Naive thymus-derived CD8-positive, alpha-beta T cell (primary cell): ENCODE measurements around the gene MFRP. TPM values are rescaled to one million over a fixed set of nuclear protein-coding genes. Genes with fewer than 3 reads are reported as not detected.

ENCODE experiments used
- ATAC-seq, 2 donors: fragments of 150-1000 bp; cut with Tn5 transposase in 1 of 2; sonication (Bioruptor Pico), chemical (Tn5 transposase) in 1 of 2; 1 replicate in 1 of 2; 2 replicates in 1 of 2; pipeline ENCODE4 v1.10.0; 2021; ENCODE audit warnings: mild to moderate bottlenecking in 2 of 2, moderate library complexity in 2 of 2
- POLR2A ChIA-PET: fragments of 350-600 bp; sonication (Branson Sonifier 250); formaldehyde crosslinking; loops from one replicate; lab custom pipeline; 2021; ENCODE audit warnings: antibody characterized with exemption; lab: Charles Lee
- DNase-seq, 10 donors: peaks; one replicate each; pipeline versions ENCODE4 v3.0.0 to v3.0.0-alpha.2; 2020 to 2022
- H3K27ac Mint-ChIP-seq, 10 donors: one replicate each; pipeline ENCODE4 v1.8.0; 2020 to 2022; ENCODE audit warnings: mild to moderate bottlenecking in 10 of 10, mixed read lengths in 10 of 10, moderate library complexity in 4 of 10, inconsistent platforms in 1 of 10
- H3K27me3 Mint-ChIP-seq, 5 donors: one replicate each; pipeline ENCODE4 v1.8.0; 2021 to 2022; ENCODE audit warnings: mixed read lengths in 5 of 5
- H3K36me3 Mint-ChIP-seq, 3 donors: one replicate each; pipeline ENCODE4 v1.8.0; 2020 to 2022; ENCODE audit warnings: mixed read lengths in 3 of 3, mild to moderate bottlenecking in 2 of 3, inconsistent platforms in 1 of 3
- H3K4me1 Mint-ChIP-seq, 4 donors: one replicate each; pipeline ENCODE4 v1.8.0; 2021 to 2022; ENCODE audit warnings: mixed read lengths in 4 of 4
- H3K4me3 Mint-ChIP-seq, 10 donors: one replicate each; pipeline ENCODE4 v1.8.0; 2020 to 2022; ENCODE audit warnings: mild to moderate bottlenecking in 10 of 10, mixed read lengths in 10 of 10, moderate library complexity in 6 of 10, inconsistent platforms in 1 of 10
- H3K9me3 Mint-ChIP-seq, 9 donors: one replicate each; pipeline ENCODE4 v1.8.0; 2020 to 2022; ENCODE audit warnings: mixed read lengths in 9 of 9, mild to moderate bottlenecking in 3 of 9, inconsistent platforms in 1 of 9, moderate library complexity in 1 of 9
- polyA plus RNA-seq, 3 donors: library from polyadenylated mRNA; unstranded; fragments of 300-500 nt; fragmentation: Illumina TruSeq; gene quantifications; one replicate each; pipeline ENCODE4 v1.2.3, GENCODE V29; 2021
- total RNA-seq, 8 experiments: library from RNA in 2 of 8; stranded (reverse) in 2 of 8; gene quantifications; one replicate each; pipeline ENCODE4 v1.2.3 and lab custom pipeline; 2021 to 2026

The MFRP gene
- total and polyA plus RNA-seq, 5 experiments from 2014 or later, result not detected

DNA sequence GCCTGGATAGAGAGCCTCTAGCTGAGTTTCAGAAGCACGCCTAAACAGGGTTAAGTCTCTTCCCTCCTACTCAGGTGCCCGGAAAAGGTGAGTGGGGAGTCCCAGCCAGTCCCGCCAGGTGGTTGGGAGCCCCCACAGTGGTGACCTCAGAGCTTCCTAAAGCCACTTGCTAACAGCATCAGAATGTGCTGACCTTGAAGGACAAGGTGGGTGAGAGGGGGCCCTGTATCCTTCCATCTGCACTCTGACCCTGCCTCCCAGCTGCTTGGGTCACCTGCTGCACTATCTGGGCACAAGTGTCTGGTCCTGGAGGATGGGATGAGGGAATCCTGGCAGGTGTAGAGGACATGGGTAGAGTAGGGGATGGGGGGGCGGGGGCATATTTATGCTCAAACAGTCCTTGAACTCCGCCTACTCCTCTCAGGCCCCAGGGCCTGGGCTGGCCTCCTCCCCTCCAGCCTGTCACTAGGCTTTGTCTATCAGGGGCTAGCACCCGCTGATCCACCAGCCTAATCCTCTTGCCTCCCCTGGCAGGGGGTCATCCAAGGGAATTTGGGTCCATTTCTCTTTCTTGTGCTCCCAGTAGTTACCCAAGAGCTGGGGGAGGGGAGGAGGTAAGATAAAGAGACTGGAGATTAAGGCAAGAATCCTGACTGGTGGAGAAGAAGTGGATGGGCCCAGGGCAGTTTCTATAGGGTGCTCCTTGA lies 31.6 kb upstream of the MFRP start:
- ATAC-seq (no peak), DNase-seq (no peak)
- H3K9me3 Mint-ChIP-seq, result no peaks in the 10 kb centered on the region
- peak overlapping the region in 3 of 10 donors; percentile 18 to 77 (median 47) for H3K27ac Mint-ChIP-seq
- no peak overlapping the region for H3K4me3 Mint-ChIP-seq
- peaks cover 0 to 3% (median 0%) of the 10 kb centered on the region in 5 donors for H3K27me3 Mint-ChIP-seq
- POLR2A ChIA-PET, result interaction anchor here (0.8 kb wide), 1 partner anchor 23 kb away, joined by 3 read pairs; no protein-coding TSS in a partner anchor
- no peaks in the 10 kb centered on the region for H3K36me3 Mint-ChIP-seq
- H3K4me1 Mint-ChIP-seq, result peaks cover 0 to 15% (median 9%) of the 10 kb centered on the region in 4 donors

DNA sequence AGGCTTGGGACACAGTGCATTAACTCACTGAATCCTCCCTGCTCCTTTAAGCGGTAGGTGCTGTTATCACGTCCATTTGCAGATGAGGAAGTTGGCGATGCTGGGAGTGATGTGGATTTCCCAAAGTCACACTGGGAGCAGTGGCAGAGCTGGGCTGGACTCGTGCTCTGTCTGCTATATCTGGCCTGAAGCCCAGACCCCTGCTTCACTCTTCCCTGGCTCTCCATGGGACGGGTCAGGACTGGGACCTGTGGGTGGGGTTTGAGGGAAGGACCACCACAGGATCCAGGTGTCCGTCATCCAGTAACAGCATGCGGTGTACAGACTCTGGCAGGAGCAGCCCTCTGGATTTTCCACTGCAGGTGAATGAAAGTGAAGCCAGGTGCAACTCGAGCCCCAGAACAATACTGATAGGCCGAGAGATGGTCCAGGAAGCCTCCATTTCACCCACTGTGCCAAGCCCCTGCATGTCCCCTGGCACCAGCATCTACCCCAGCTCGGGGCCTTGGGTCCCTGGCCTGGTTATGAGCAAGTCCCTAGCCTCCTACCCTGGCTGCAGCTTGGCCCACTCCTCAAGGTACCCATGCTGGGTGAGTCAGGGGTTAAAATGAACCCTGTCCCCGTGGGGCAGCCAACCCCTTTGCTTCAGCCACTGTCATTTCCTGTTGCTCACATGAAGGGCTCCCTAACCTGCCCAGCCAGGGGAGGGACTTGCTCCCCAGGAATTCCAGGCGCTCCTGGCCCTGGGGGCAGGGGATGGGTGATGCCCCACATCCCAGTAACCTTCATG lies 30.8 kb upstream of the MFRP start:
- ATAC-seq, result no peak
- no peaks in the 10 kb centered on the region for H3K36me3 Mint-ChIP-seq
- no peak overlapping the region for H3K4me3 Mint-ChIP-seq
- no peak for DNase-seq
- H3K27me3 Mint-ChIP-seq, result peaks cover 0 to 3% (median 0%) of the 10 kb centered on the region in 5 donors
- POLR2A ChIA-PET, result interaction anchor here (0.8 kb wide), 1 partner anchor 22 kb away, joined by 3 read pairs; no protein-coding TSS in a partner anchor
- H3K27ac Mint-ChIP-seq, result peak overlapping the region in 3 of 10 donors; percentile 18 to 77 (median 32)
- H3K9me3 Mint-ChIP-seq, result no peaks in the 10 kb centered on the region
- H3K4me1 Mint-ChIP-seq, result peaks cover 0 to 17% (median 9%) of the 10 kb centered on the region in 4 donors

DNA sequence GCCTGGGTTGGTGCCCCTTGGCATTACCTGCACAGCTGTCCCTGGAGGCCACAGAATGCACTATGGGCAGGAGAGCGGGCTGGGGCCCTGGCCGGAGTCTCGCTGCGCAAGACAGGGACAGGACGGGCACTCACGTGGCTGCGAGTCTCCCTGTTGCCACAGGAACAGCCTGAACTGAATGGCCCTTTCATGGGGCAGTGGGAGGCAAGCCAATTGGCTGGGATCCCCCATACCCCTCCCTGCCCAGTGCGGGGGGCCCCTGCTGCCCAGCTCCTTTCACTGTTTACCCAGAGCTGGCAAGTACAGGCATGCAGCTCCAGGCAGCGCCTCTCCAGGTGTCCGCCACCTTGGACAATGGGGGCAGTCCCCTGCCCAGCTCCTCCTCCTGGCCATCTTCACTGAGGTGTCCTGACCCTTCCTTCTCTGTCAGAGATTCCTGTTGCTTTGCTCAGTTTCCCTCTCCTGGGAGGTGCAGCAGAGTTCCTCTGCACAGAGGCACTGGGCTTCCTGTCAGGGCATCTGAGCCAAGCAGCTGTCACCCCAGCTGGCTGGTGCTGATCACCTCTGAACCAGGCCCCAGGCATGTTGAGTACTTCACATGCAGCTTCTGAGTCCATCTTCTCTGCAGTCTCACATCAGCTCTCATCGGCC lies 29.8 kb upstream of the MFRP start:
- POLR2A ChIA-PET, result interaction anchor here (0.8 kb wide), 1 partner anchor 9 kb away, joined by 3 read pairs; no protein-coding TSS in a partner anchor
- no peak overlapping the region for H3K4me3 Mint-ChIP-seq
- no peak for ATAC-seq

DNA sequence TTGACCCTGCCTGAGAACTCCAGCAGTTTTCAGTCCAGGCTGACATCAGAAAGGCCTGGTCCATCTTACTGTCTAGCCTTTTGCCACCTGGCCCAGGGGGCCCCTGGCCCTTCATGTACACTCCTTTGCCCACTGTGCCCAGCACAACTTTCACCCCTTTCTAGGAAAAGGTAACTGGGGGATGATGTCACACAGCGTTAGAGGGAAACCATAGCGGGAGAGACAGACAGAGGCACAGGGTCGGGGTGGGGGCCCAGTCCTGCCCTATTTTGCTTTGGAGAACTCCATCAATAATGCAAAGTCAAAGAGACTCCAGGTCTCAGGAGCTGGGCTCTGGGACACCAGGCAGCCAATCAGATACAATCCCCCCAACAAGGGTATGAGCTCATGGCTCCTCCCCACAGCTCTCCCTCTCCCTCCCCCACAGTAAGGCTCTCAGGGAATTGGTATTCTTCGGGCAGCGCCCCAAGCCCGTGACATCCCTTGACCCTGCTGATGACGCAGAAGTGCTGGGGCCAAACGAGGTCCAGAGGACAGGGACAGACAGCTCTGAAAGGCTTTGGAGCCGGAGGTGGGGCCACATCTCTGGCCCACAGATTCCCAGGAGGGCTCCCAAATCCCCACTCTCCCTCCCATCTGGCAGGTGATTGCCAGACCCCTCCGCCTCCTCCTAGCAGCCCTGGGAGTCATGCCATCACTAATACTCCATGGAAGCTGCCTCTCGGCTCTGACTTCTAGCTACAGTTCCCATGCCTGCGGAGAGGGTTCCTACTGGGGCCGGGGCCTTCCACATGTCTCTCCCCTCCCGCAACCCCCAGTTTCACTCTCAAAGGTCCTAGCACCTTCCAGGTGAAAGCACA lies 29.1 kb upstream of the MFRP start:
- Mint-ChIP-seq H3K4me1 (peaks cover 0 to 12% (median 5%) of the 10 kb centered on the region in 4 donors), H3K27me3 (peaks cover 0 to 10% (median 0%) of the 10 kb centered on the region in 5 donors), H3K9me3 (no peaks in the 10 kb centered on the region), H3K36me3 (no peaks in the 10 kb centered on the region), H3K27ac (no peak overlapping the region), H3K4me3 (no peak overlapping the region)
- DNase-seq, result no peak
- POLR2A ChIA-PET, result interaction anchor here (0.8 kb wide), 1 partner anchor 9 kb away, joined by 3 read pairs; no protein-coding TSS in a partner anchor
- ATAC-seq, result no peak

More for the DNA sequence above, 29.8 kb upstream of the MFRP start:
- DNase-seq, result no peak
- peaks cover 0 to 17% (median 7%) of the 10 kb centered on the region in 4 donors for H3K4me1 Mint-ChIP-seq
- no peak overlapping the region for H3K27ac Mint-ChIP-seq
- H3K9me3 Mint-ChIP-seq, result no peaks in the 10 kb centered on the region
- H3K36me3 Mint-ChIP-seq, result no peaks in the 10 kb centered on the region
- peaks cover 0 to 8% (median 0%) of the 10 kb centered on the region in 5 donors for H3K27me3 Mint-ChIP-seq

DNA sequence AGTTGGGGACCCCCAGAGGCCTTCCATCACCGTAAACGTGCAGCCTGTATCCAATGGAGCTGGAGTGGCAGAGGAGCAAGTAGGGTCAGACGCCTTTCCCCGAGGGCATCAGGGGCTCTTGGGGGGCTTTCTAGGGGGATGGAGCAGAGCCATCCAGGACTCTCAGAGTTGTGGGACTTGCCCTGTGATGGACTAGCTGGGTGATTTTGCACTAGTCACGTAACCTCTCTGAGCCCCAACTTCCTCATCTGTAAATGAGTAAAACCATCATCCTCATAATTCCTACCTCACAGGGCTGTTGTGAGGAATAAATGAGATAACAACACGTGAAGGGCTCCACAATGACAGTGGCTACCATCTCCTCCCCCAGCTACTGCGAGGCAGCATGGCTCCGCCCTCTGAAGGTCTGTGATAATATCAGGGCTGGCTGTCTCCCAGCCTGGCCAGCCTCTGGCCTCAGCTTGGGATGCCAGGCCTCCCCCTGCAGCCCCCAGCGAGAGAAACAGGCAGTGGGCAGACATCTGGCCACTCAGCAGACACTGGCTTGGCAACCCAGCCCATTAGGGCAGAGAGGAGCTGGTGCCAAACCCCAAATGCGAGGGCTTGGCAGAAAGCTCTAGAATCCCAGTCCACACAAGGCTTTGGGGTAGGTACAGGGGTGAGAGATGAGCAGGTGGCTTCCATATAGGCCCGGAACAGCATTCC lies 28.3 kb upstream of the MFRP start:
- H3K36me3 Mint-ChIP-seq, result no peaks in the 10 kb centered on the region
- ATAC-seq, result no peak
- H3K27ac Mint-ChIP-seq, result peak overlapping the region in 1 of 10 donors; percentile 72
- H3K4me1 Mint-ChIP-seq, result peaks cover 0 to 12% (median 5%) of the 10 kb centered on the region in 4 donors
- no peak for DNase-seq
- H3K9me3 Mint-ChIP-seq, result no peaks in the 10 kb centered on the region
- peaks cover 0 to 17% (median 7%) of the 10 kb centered on the region in 5 donors for H3K27me3 Mint-ChIP-seq
- POLR2A ChIA-PET, result interaction anchor here (0.9 kb wide), 1 partner anchor 19 kb away, joined by 3 read pairs; no protein-coding TSS in a partner anchor
- no peak overlapping the region for H3K4me3 Mint-ChIP-seq

DNA sequence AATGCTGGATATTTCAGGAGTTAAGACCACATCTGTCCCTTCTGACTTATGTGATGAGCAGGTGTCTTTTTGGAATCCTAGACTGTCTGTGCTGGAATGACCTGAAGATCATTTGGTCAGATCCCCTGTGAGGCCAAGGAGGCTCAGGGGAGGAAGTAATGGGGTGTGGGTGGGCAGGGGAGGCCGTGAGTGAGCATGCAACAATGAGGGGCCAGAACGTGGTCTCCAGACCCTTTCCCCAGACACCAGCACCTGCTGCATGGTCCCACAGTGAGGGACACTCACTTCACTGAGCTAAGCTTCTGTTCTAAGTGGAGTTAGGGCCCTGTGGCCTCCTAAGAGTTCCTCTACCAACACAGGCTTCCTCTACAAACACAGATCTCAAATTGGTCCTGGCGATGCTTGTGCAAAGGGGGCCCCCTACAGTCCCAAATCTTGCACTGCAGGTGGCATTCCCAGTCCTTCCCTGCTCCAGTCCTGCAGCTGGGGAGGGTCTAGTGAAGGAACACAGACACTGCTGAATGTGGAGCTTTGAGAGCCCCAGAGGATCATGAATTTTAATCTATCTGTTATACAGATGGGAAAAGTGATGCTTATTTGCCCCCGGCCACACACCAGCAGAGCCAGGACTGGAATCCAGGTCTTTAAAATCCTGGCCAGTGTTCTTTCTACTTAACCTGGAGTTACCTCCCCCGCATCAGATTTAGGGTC lies 27.6 kb upstream of the MFRP start:
- peak overlapping the region in 2 of 10 donors; percentile 31 to 72 for H3K27ac Mint-ChIP-seq
- H3K36me3 Mint-ChIP-seq, result no peaks in the 10 kb centered on the region
- POLR2A ChIA-PET, result interaction anchor here (0.9 kb wide), 1 partner anchor 18 kb away, joined by 3 read pairs; no protein-coding TSS in a partner anchor
- H3K4me3 Mint-ChIP-seq, result no peak overlapping the region
- H3K4me1 Mint-ChIP-seq, result peaks cover 0 to 12% (median 5%) of the 10 kb centered on the region in 4 donors
- ATAC-seq (peak; percentile 53 to 62), DNase-seq (peak in 4 of 10 donors; percentile 40 to 66 (median 41))
- peaks cover 0 to 23% (median 14%) of the 10 kb centered on the region in 5 donors for H3K27me3 Mint-ChIP-seq
- H3K9me3 Mint-ChIP-seq, result no peaks in the 10 kb centered on the region

DNA sequence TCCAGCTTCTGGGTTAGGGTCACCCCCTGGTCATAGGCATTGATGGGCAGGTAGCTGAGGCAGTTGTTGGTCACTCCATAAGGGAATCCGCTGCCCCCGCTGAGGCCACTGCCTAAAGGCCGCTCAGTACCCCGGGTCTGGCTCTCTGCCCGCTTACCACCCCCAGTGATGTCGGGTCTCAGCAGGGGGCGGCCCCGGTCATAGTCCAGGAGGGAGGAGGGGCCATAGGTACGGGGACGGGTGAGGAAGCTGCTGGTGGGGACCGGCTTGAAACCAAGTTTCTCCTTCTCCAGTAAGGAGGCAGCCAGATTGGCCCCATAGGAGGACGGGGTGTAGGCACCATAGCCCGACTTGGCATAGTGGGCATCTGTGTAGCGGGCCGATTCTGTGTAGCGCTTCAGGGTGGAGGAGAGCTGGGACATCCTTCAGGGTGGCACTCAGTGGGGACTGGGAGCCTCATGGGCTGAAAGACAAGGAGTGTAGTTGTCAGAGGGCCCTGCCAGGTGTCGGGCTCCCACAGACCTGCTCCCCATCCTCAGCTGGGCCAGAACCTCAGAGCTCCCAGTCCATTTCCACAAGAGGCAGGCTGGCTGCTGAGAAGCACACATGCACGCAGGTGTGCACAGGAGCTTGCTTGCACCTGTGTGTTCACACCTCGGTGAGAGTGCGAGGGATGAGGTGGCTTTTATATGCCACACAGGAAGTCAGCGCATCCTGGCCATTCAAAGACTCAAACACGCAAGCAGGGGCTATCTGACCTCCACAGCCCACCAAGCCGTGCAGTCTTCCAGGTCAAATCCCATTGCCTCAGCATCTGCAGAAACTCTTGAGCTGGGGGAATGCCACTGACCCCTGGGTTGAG lies 26.8 kb upstream of the MFRP start:
- H3K9me3 Mint-ChIP-seq, result no peaks in the 10 kb centered on the region
- POLR2A ChIA-PET, result no interaction called here
- peaks cover 0 to 12% (median 5%) of the 10 kb centered on the region in 4 donors for H3K4me1 Mint-ChIP-seq
- H3K4me3 Mint-ChIP-seq, result no peak overlapping the region
- peak in 1 of 2 donors; percentile 33 for ATAC-seq
- H3K27ac Mint-ChIP-seq, result peak overlapping the region in 1 of 10 donors; percentile 24
- peaks cover 0 to 30% (median 14%) of the 10 kb centered on the region in 5 donors for H3K27me3 Mint-ChIP-seq
- DNase-seq, result no peak
- no peaks in the 10 kb centered on the region for H3K36me3 Mint-ChIP-seq

DNA sequence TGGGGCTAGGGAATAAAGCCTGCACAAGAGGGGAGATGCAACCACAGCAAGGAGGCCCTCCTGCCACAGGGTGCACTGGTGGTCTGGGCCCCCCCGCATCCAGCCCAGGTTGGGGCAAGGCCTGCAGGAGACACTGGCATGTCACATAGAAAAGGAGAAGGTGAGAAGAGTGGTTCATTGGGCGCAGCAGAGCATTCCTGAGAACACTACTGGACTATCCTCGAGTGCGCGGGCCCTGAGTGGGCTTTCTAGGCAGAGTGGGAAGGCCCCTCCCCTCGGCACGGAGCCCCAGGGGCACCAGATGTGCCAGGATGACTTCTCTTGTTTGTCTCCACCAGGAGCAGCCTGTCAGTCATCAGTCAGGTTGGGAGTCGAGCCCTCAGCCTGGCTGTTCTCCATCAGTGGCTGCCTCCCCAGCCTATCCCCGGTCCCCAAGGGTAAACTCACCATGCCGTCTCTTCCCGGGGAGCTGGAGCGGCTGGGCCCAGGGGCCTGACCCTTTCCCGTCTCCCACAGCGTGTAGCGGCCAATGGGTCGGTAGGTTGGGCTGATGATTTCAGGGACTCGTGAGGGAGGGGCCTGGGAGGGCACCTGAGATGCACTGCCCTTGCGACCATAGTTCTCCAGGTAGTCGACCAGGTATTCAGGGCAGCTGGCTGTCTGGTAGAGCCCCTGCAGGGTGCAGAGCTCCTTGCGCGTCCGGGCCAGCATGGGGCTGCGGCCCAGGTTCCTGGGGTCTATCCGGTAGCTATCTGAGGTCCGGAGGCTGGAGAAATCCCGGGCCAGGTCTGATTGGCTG lies 26.0 kb upstream of the MFRP start:
- H3K9me3 Mint-ChIP-seq, result no peaks in the 10 kb centered on the region
- H3K4me3 Mint-ChIP-seq, result no peak overlapping the region
- no peak for DNase-seq
- peaks cover 0 to 12% (median 5%) of the 10 kb centered on the region in 4 donors for H3K4me1 Mint-ChIP-seq
- no peaks in the 10 kb centered on the region for H3K36me3 Mint-ChIP-seq
- no peak overlapping the region for H3K27ac Mint-ChIP-seq
- ATAC-seq, result no peak
- POLR2A ChIA-PET, result interaction anchor here (0.5 kb wide), 1 partner anchor 287 kb away, joined by 3 read pairs; no protein-coding TSS in a partner anchor
- peaks cover 4 to 38% (median 14%) of the 10 kb centered on the region in 5 donors for H3K27me3 Mint-ChIP-seq

DNA sequence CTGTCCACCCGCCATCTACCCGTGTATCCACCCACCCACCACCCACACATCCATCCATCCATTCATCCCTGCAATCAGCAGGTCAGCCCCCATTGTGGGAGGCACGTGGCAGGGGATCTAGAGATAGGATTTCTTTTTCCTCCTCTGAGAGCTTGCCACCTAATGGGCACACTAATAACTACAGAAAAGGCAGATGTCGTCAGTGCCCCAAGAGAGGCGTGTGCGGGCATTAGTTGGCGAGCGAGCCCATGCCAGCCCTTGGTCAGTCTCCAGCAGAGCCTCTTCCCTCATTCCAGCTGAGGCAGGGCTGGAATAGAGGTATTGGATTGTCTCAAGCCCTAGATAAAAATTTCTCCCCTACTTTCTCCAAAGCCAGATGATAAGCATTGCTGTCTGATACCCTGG lies 25.3 kb upstream of the MFRP start:
- no peak overlapping the region for H3K27ac Mint-ChIP-seq
- H3K4me1 Mint-ChIP-seq, result peaks cover 0 to 12% (median 5%) of the 10 kb centered on the region in 4 donors
- POLR2A ChIA-PET, result no interaction called here

More for the DNA sequence above, 25.3 kb upstream of the MFRP start:
- Mint-ChIP-seq H3K9me3 (no peaks in the 10 kb centered on the region), H3K36me3 (no peaks in the 10 kb centered on the region), H3K27me3 (peaks cover 10 to 45% (median 20%) of the 10 kb centered on the region in 5 donors), H3K4me3 (no peak overlapping the region)
- ATAC-seq (no peak), DNase-seq (peak in 1 of 10 donors; percentile 11)
